ENCODE data around the gene GNL1.

DNA sequence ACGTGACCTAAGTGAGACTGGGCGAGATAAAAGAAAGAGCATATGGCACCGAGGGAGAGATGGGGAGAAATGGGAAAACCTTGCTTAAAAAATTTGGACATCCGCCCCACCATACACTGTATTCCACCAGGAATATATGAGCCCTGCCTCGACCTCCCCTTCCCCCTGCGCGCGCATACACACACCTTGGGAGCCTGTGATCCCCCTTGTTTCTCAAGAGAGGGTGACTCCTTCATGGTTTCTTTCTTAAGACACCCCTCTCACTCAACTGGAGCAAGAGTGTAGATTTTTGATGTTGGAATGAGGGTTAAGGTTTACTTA lies 15.4 kb upstream of the GNL1 start:
- TF ChIP-seq, protein P1, sequence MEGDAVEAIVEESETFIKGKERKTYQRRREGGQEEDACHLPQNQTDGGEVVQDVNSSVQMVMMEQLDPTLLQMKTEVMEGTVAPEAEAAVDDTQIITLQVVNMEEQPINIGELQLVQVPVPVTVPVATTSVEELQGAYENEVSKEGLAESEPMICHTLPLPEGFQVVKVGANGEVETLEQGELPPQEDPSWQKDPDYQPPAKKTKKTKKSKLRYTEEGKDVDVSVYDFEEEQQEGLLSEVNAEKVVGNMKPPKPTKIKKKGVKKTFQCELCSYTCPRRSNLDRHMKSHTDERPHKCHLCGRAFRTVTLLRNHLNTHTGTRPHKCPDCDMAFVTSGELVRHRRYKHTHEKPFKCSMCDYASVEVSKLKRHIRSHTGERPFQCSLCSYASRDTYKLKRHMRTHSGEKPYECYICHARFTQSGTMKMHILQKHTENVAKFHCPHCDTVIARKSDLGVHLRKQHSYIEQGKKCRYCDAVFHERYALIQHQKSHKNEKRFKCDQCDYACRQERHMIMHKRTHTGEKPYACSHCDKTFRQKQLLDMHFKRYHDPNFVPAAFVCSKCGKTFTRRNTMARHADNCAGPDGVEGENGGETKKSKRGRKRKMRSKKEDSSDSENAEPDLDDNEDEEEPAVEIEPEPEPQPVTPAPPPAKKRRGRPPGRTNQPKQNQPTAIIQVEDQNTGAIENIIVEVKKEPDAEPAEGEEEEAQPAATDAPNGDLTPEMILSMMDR (IDR thresholded peaks at IDR 0.05), result no peak
- no peak for TF ChIP-seq POLR2A (IDR thresholded peaks at IDR 0.05)
